ENCODE measurements around the gene SMURF2.
"Not testable (repeated sequence)": the region's sequence is repeated elsewhere in the genome, so short reads cannot be mapped to it uniquely, and the experiment has no call there.

Gene SMURF2

DNA sequence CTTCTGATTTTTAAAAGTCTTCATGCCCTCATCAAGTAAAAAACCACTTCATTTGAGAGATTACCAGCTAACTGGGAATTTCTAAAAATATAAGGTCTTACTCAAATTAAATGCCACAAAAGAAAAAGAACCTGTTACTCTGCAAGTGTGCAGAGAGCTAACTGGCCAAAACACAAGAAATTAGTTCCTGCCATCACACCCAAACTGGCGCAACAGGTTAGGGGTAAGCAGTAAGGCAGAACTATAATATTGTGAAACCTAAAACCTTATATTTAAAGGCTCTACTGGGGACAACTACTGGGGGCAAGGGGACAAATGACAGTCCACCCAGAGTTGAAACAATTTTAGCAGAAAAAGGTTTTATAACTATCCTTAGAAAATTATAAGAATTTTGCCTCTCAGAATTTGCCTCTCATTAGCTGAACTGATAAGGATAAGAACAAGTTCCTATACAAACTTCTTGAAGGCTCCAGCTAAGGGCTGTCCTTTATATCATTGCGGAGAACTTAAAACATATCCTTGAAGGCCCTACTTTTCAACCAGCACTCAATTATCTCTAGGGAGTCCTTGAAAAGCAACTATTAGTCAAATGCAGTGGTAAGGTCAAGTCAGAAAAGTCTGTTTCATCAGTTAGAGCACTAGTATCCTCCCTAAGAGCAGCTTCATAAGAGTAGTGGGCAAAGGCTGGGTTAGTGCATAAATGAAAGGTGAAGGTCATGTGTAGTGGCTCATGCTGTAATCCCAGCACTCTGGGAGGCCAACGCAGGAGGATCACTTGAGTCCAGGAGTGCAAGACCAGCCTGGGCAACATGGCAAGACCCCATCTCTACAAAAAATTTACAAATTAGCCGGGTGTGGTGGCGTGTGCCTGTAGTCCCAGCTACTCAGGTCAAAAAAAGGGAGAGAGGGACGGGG is 31.5 kb downstream of the SMURF2 start:
- no peak for DNase-seq (ENCODE audit: low read depth)

DNA sequence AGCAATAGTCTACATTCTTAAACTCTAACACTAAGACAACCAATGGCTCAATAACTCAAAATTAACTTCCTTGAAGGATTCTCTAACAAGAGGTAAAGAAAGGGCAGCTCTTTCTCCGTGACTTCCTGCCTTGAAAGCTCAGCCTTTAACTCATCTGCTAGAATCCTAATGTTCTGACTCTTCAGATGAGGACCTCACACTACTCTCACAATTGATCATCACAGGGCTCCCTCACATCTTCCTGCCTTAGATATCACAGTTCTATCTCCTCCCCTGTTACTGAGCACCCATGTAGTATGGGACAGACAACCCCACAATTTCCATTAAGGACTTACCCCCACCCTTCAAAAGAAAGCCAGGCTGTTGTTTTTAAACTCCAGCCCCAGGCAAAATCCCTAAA is 33.5 kb downstream of the SMURF2 start:
- no peak for DNase-seq (ENCODE audit: low read depth)

DNA sequence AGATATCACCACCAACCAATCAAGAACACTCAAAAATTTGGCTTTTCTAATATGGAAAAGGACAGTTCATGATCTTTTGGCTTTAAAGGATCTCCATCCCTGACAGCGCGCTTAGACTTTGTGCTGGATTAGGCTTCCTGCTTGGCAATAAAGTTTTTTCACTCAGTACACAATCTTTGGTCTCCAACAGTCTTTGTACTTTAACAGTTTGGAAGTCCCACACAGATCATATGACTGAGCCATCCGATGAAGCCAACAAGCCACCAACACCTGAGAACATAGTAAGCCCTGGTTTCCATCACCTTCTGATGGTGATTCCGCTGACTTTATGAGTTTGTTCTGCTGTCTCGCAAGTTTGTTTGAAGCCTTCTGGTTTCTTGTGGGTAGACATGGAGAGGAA is 34.3 kb downstream of the SMURF2 start:
- DNase-seq (ENCODE audit: low read depth), result no peak

DNA sequence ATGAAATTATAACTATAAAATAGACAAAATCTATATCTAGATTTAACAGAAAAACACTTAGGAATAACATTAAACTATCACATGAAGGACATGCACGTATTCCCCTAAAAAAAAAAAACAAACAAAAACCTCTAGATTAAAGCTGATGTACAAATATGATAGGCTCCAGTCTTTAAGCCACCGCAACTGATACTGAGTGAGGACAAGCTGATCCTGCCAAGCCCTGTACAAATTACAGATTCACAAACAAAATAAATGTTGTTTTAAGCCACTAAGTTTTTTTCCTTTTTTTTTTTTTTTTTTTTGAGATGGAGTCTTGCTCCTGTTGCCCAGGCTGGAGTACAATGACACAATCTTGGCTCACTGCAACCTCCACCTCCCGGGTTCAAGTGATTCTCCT is 35.3 kb downstream of the SMURF2 start:
- no peak for DNase-seq (ENCODE audit: low read depth)

DNA sequence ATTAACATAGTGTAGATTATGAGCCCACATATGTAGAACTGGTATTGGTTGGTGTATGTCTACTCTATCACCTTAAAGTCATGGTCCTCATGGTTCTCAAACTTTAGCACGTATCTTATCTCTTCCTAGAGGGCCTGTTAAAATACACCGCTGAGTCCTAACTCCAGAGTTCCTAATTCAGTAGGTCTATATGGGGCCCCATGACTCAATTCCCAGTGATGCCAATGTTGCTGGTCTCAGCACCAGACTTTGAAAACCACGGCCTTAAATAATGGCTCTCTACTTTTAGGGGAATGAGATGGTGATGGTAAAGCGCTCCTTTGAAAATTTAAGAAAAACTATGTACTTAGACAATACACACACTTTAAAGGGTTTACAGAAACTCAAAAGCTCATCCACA is 36.6 kb downstream of the SMURF2 start:
- no peak for DNase-seq (ENCODE audit: low read depth)

DNA sequence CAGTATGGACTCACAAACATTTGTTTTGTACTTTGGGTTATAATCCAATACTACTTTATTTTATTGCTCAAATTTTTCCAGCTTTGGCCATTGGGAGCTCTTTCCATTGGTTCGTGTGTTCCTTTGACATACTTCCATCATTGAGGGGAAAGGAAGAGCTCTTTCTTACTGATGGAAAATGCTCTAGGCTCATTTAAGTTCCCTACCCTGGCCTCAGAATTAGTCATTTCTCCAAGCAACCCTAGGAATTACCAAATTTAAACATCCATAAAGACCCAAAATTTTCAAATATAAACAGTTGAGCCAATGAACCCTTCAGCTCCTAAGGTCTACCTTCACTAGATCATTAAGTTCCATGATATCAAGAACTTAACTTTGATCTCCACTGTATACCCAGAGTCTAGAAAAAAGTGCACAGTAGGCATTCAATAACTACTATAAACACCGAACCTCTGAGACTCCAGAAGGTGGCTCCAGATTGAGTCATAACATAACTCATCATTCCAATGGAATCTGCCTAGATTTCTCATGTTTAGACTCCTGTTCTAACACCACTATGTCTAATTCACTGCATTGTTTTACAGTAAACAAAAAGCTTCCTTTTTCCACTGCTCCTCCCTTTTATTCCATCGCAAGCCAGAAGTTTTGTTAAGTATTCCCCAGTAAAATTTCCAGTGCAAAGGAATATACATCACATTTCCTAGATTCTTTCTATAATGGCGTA is 39.0 kb downstream of the SMURF2 start:
- DNase-seq (ENCODE audit: low read depth), result peak; percentile 35

DNA sequence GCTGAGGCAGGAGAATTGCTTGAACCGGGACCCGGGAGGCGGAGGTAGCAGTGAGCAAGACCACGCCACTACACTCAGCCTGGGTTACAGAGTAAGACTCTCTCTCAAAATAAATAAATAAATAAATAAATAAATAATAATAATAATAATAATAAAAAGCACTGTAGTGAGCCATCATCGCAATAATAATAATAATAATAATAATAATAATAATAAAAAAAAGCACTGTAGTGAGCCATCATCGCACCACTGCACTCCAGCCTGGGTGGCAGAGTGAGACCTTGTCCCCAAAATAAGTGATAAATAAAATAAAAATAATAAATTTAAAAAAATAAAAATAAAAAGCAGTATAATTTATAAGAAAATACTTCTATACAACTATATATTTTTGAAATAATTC is 40.3 kb downstream of the SMURF2 start:
- no peak for DNase-seq (ENCODE audit: low read depth)

DNA sequence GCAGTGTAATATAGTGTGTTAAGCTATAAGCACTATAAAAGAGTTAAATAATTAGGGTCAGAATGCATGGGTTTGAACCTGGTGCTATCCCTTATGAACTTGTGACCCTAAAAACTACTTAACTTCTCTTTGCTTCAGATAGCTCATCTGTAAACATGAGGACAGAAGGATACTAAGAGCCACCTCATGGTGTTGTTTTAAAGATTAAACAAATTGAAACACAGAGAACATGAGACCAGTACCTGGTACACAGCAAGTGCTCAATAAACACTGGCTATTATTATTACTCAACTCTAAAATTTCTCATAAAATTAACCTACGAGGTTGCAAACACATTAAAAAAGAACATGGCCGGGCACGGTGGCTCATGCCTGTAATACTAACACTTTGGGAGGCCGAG is 43.3 kb downstream of the SMURF2 start:
- no peak for DNase-seq (ENCODE audit: low read depth)

DNA sequence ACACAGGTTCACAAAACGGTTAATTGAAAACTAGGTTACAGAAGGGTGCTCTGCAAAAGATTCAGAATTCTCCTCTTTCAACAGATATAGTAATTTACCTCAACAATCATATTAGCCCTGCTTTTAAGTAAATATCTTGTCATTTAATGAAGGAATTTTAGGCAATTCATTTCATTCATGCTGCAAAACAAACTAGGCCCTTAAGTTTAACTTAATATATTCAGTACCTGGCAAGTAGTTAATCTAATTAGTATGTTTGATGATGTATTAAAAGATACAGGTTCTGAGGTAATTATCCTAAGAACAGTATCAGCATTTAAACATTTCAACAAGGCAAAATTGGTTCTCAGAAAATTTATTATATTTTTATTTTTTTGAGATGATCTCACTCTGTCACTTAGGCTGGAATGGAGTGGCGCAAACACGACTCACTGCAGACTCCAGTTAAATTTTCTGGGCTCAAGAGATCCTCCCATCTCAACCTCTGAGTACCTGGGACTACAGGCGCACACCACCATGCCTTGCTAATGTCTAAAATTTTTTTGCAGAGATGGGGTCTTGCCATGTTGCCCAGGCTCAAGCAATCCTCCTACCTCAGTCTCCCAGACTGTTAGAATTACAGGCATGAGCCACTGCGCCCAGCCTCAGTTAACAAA is 44.9 kb downstream of the SMURF2 start:
- no peak for DNase-seq (ENCODE audit: low read depth)

DNA sequence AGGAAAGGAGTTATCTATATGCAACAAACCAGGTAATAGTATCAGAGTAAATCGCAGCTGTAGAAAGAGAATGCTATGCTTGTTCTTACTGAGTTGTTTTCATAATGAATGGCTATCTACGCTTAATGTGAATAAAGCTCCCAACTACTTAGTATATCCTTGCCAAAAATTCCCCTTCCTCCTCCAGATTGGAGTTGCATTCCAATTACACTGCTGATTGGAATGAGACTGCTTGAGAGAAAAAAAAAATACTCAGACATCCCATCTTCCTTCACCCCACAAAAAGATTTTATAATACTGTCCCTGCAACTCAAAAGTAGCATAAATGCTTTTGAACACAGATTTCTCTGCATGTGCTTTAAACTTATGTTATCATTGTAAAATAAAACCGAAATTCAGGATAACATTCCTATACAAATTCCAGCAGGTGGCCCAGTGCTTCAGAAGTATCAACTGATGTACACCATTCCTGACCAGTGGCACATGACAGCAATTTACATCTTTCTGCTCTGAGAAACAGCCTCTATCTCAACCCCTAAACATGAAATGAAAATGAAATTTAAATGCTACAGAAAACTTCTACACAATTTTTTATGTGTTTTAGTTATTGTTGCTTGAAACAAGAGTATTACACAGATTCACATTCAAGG is 47.0 kb downstream of the SMURF2 start:
- no peak for DNase-seq (ENCODE audit: low read depth)

DNA sequence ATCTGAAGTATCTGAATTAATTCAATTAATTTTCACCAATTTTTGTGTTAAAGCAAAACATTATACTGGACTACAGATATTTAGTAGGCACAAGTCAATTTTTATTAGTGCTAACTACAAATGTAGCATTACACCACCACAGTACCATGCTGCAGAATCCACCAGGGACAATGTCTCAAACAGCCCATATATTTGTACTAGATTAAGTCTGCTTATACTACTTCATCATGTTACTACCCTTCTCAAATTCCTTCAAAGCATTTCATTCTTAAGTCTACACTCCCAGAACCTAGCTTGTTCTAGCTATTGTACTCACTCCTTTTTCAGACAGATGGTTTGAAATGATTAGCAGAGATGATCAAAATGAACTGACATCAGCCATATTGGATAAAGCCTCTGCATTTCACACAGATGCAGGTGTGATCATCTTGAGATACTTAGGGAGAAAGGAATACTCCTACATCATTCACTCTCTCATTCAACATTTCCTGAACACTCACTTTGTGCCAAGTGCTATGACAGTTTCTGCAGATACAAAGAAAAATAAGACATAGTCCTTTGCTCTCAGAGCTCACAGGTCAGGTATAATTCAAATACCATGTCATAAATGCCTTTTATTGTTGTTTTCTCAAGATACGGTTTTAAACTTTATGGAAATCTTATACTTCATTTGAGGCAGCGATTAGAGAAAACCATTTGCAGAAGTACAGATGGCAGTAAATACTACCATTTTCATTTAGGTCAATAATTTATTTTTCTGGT is 47.7 kb downstream of the SMURF2 start:
- DNase-seq (ENCODE audit: low read depth), result peak; percentile 12

DNA sequence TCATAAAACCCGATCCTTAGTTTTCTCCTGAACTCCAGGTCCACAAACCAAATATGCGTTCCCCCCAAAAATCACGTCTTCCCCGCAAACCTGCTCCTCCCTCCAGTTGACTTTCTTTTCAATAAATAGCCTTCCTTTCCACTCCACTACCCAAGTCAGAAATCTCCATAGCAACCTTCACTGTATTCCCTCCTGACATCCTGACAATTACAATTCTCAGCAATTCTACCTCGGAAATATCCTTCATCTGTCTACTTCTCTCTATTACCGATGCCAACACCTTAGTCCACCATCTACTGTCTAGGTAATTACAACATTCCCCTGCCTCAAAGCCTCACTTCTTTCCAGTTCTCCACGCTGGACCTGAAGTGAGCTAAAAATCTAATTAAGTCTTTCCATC is 50.7 kb downstream of the SMURF2 start:
- DNase-seq (ENCODE audit: low read depth), result no peak

DNA sequence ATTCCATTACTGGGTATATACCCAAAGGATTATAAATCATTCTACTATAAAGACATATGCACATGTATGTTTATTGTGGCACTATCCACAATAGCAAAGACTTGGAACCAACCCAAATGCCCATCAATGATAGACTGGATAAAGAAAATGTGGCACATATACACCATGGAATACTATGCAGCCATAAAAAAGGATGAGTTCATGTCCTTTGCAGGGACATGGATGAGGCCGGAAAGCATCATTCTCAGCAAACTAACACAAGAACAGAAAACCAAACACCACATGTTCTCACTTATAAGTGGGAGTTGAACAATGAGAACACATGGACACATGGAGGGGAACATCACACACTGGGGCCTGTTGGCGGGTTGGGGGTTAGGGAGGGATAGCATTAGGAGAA is 51.9 kb downstream of the SMURF2 start:
- DNase-seq (ENCODE audit: low read depth), result not testable (repeated sequence)

DNA sequence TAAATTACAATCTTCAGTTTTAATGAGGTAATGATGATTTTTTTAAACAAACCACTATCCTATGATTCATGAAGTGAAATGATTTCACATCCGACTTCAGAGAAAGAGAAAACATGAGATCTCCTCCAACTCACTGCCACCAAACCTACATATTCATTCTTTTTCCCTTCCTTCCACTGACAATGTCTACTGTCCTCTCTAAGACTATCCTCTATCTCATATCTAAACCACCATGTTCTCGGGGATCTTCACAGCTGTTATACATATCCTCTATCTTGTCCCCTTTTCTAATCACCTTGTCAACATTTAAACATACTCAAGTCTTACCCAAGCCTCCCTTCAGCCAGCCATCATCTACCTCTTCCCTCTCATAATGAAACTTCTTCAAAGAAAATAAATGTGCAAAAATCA is 53.5 kb downstream of the SMURF2 start:
- DNase-seq (ENCODE audit: low read depth), result no peak

DNA sequence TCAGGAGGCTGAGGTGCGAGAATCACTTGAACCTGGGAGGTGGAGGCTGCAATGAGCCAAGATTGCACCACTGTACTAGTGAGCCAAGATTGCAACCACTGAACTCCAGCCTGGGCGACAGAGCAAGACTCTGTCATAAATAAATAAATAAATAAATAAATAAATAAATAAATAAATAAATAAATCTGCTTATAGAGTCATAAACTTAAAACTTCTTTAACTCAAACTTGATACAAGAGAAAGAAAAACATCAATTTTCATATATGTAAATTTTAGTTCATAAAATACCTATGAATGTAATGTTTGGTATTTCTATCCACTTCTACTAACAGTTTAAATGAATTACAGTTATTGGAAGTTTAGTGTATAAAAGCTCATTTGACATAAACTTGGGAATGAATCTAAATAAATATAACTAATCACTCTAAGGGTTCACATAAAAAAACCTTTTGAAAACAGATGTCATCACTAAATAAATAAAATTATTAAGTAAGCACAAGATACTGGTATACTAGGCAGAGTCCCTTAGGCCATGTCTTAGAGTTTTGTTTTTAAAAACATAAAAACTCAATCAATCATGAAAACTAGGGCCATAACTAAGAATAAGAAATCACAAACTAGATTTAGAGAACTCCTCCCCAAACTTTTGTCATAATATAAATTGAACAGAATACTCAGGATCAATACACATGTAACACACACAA is 54.1 kb downstream of the SMURF2 start:
- DNase-seq (ENCODE audit: low read depth), result no peak

DNA sequence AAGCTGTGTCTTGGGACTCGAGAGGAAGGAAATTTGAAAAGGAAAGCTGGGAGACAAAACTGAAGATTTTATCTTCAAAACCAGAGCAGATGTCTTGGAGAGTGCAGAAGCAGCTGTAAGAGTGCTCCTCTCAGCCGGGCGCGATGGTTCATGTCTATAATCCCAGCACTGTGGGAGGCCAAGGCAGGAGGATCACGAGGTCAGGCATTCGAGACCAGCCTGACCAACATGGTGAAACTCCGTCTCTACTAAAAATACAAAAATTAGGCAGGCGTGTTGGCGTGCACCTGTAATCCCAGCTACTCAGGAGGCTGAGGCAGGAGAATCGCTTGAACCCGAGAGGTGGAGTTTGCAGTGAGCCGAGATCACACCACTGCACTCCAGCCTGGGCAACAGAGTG is 57.6 kb downstream of the SMURF2 start:
- not testable (repeated sequence) for DNase-seq (ENCODE audit: low read depth)

DNA sequence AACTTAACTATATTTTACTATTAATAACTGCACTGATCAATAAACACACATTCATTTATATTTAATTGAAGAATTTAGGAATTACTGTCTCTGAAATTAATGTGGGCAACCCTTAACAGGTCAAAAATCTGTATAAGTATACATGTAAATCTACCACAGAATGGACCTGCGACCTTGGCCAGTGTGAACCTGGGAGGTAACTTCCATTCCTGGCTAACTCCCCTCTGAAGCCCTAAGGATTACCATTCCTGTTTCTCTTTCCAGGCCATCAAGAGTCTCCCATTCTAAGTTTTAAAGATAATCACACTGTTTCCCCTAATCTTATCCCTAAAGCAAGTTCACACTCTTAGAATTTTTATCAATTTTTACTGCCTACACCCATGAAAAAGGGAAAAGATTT is 58.1 kb downstream of the SMURF2 start:
- no peak for DNase-seq (ENCODE audit: low read depth)

DNA sequence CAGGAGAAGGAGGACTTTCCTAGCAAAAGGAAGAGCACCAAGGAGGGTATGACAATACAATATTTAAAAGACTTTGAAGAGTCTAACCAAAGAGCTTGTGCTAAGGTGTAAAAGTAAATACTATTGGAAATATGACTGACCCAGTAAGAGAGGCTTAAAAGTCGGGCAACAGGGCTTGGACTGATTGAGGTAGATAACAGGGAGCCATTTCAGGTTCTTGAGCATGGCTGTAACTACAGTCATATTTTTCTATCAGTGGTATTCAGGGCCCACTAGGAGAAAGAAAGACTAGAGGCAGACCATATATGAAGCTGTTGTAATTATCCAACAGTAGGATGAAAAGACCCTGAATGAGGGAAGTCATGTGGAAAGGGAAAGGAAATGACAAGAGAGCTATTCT is 62.3 kb downstream of the SMURF2 start:
- DNase-seq (ENCODE audit: low read depth), result no peak

DNA sequence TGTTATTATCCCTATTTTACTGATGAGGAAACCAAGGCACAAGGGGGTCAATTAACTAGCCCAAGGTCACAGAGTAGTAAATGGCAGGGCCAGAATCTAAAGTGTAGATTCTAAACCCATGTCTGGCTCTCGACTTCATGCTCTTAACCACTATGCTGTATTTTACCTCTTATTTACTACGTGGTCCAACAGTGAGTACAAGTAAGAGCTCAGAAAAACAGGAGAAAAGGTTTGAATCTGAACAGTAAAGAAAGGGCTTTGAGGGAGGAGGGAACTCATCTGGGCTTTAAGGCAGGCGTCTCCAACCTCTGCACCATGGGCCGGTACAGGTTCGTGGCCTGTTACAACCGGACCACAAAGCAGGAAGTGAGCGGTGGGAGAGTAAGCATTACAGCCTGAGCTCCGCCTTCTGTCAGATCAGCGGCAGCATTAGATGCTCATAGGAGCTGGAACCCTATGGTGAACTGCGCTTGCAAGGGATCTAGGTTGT is 62.9 kb downstream of the SMURF2 start:
- no peak for DNase-seq (ENCODE audit: low read depth)

DNA sequence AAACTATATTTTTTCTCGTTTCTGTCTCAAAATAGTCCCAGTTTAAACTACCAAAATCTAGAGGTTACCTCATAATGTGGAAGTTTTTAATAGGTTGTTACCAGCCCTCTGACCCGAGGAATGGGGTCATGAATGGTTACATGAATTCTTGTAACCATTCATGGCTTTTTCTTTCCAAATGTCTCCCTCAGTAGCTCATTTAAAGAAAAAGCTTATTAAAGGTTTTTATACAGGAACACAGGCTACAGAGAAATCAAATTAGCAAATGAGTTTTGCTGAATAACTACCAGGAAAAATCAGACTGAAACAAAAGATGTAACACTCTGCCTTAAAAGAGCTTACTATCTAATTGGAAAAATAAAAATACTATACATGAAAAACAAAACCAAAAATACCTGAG is 63.4 kb downstream of the SMURF2 start:
- DNase-seq (ENCODE audit: low read depth), result no peak

DNA sequence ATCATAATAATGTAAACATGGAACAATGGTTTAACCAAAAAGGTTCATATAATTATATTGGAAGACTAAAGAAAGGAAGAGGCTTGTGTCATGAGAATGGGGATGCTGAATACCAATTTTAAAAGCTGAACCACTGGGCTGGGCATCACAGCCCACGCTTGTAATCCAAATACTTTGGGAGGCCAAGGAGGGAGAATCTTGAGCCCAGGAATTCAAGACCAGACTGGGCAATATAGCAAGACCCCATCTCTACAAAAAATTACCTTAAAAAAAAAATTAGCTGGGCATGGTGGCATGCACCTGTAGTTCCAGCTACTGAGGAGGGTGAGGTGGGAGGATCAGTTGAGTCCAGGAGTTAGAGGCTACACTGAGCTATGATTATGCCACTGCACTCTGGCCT is 65.1 kb downstream of the SMURF2 start:
- no peak for DNase-seq (ENCODE audit: low read depth)

All from fibroblast of the conjunctiva (primary cell).